ENCODE measurements around the gene TRIM4. TPM values are rescaled to one million over a fixed set of nuclear protein-coding genes. Genes with fewer than 3 reads are reported as not detected.
"Not testable (repeated sequence)": the region's sequence is repeated elsewhere in the genome, so short reads cannot be mapped to it uniquely, and the experiment has no call there.

Gene TRIM4
- total RNA-seq, 2 experiments from 2014 or later: 21.0 to 21.8 TPM

- H3K4me1 Mint-ChIP-seq, H3K4me3 Mint-ChIP-seq, H3K27ac Mint-ChIP-seq, DNase-seq, H3K27me3 Mint-ChIP-seq, H3K9me3 Mint-ChIP-seq: not testable (repeated sequence)
- peaks cover 33% of the 10 kb centered on the region for H3K36me3 Mint-ChIP-seq
Measured at GRCh38 chr7:99890348-99890747, 29.0 kb downstream of the TRIM4 start.

- H3K27me3 Mint-ChIP-seq, H3K9me3 Mint-ChIP-seq, H3K27ac Mint-ChIP-seq, DNase-seq, H3K4me1 Mint-ChIP-seq, H3K4me3 Mint-ChIP-seq: not testable (repeated sequence)
- peaks cover 33% of the 10 kb centered on the region for H3K36me3 Mint-ChIP-seq
Measured at GRCh38 chr7:99888366-99888765, 31.0 kb downstream of the TRIM4 start.

GRCh38 chr7:99881370-99881769 lies 38.0 kb downstream of the TRIM4 start:
- Mint-ChIP-seq H3K4me1 (no peaks in the 10 kb centered on the region), H3K4me3 (no peak overlapping the region), H3K27me3 (no peaks in the 10 kb centered on the region), H3K9me3 (peaks cover 1% of the 10 kb centered on the region), H3K27ac (no peak overlapping the region), H3K36me3 (peaks cover 4% of the 10 kb centered on the region)
- DNase-seq: no peak

- no peak for DNase-seq
- Mint-ChIP-seq H3K9me3 (no peaks in the 10 kb centered on the region), H3K27ac (no peak within 1 kb of the TSS), H3K4me3 (no peak within 1 kb of the TSS), H3K4me1 (no peaks in the 10 kb centered on the region), H3K27me3 (no peaks in the 10 kb centered on the region), H3K36me3 (no peaks in the 10 kb centered on the region)
Measured at GRCh38 chr7:99876933-99877332, 42.4 kb downstream of the TRIM4 start, which contains the start of gene OR2AE1. OR2AE1 (minus strand) TSS chr7:99877033; CDS start chr7:99877033, 0 bp downstream.

GRCh38 chr7:99876491-99876890 lies 42.8 kb downstream of the TRIM4 start:
- H3K4me1 Mint-ChIP-seq: no peaks in the 10 kb centered on the region
- no peak overlapping the region for H3K4me3 Mint-ChIP-seq
- no peak overlapping the region for H3K27ac Mint-ChIP-seq
- no peaks in the 10 kb centered on the region for H3K27me3 Mint-ChIP-seq
- no peaks in the 10 kb centered on the region for H3K9me3 Mint-ChIP-seq
- DNase-seq: no peak
- H3K36me3 Mint-ChIP-seq: no peaks in the 10 kb centered on the region

GRCh38 chr7:99868246-99868645 lies 51.1 kb downstream of the TRIM4 start:
- Mint-ChIP-seq H3K27me3 (peaks cover 11% of the 10 kb centered on the region), H3K36me3 (peaks cover 2% of the 10 kb centered on the region), H3K4me1 (peaks cover 5% of the 10 kb centered on the region), H3K27ac (no peak overlapping the region), H3K9me3 (peaks cover 5% of the 10 kb centered on the region), H3K4me3 (no peak overlapping the region)
- DNase-seq: no peak

- not testable (repeated sequence) for H3K27ac Mint-ChIP-seq, H3K9me3 Mint-ChIP-seq, H3K4me3 Mint-ChIP-seq, H3K36me3 Mint-ChIP-seq, DNase-seq, H3K4me1 Mint-ChIP-seq
- peaks cover 11% of the 10 kb centered on the region for H3K27me3 Mint-ChIP-seq
Measured at GRCh38 chr7:99867477-99867876, 51.9 kb downstream of the TRIM4 start.

- H3K36me3 Mint-ChIP-seq: peaks cover 2% of the 10 kb centered on the region
- peaks cover 5% of the 10 kb centered on the region for H3K9me3 Mint-ChIP-seq
- peaks cover 5% of the 10 kb centered on the region for H3K4me1 Mint-ChIP-seq
- peaks cover 14% of the 10 kb centered on the region for H3K27me3 Mint-ChIP-seq
- no peak overlapping the region for H3K27ac Mint-ChIP-seq
- no peak for DNase-seq
- no peak overlapping the region for H3K4me3 Mint-ChIP-seq
Measured at GRCh38 chr7:99863847-99864440, 55.4 kb downstream of the TRIM4 start.

GRCh38 chr7:99860281-99861127 lies 58.8 kb downstream of the TRIM4 start:
- H3K4me1 Mint-ChIP-seq: no peaks in the 10 kb centered on the region

GRCh38 chr7:99855236-99855635 lies 64.1 kb downstream of the TRIM4 start:
- no peak overlapping the region for H3K27ac Mint-ChIP-seq
- H3K27me3 Mint-ChIP-seq: peaks cover 10% of the 10 kb centered on the region
- no peak for DNase-seq
- H3K4me3 Mint-ChIP-seq: no peak overlapping the region
- no peaks in the 10 kb centered on the region for H3K4me1 Mint-ChIP-seq
- no peaks in the 10 kb centered on the region for H3K36me3 Mint-ChIP-seq
- no peaks in the 10 kb centered on the region for H3K9me3 Mint-ChIP-seq

More at GRCh38 chr7:99860281-99861127, 58.8 kb downstream of the TRIM4 start:
- no peak for DNase-seq
- Mint-ChIP-seq H3K36me3 (peaks cover 2% of the 10 kb centered on the region), H3K4me3 (no peak overlapping the region), H3K27me3 (peaks cover 9% of the 10 kb centered on the region), H3K27ac (no peak overlapping the region), H3K9me3 (peaks cover 5% of the 10 kb centered on the region)

- no peak overlapping the region for H3K27ac Mint-ChIP-seq
- no peaks in the 10 kb centered on the region for H3K27me3 Mint-ChIP-seq
- no peaks in the 10 kb centered on the region for H3K9me3 Mint-ChIP-seq
- DNase-seq: no peak
- H3K4me1 Mint-ChIP-seq: no peaks in the 10 kb centered on the region
- no peak overlapping the region for H3K4me3 Mint-ChIP-seq
- no peaks in the 10 kb centered on the region for H3K36me3 Mint-ChIP-seq
Measured at GRCh38 chr7:99848420-99849216, 70.7 kb downstream of the TRIM4 start.

- Mint-ChIP-seq H3K27me3 (no peaks in the 10 kb centered on the region), H3K4me3 (no peak overlapping the region), H3K36me3 (no peaks in the 10 kb centered on the region), H3K9me3 (no peaks in the 10 kb centered on the region), H3K27ac (no peak overlapping the region), H3K4me1 (peaks cover 9% of the 10 kb centered on the region)
- no peak for DNase-seq
Measured at GRCh38 chr7:99844328-99844727, 75.0 kb downstream of the TRIM4 start.

GRCh38 chr7:99843808-99844207 lies 75.5 kb downstream of the TRIM4 start:
- no peaks in the 10 kb centered on the region for H3K27me3 Mint-ChIP-seq
- H3K36me3 Mint-ChIP-seq: no peaks in the 10 kb centered on the region
- no peaks in the 10 kb centered on the region for H3K9me3 Mint-ChIP-seq
- DNase-seq: no peak
- H3K4me3 Mint-ChIP-seq: no peak overlapping the region
- H3K27ac Mint-ChIP-seq: no peak overlapping the region
- H3K4me1 Mint-ChIP-seq: peaks cover 11% of the 10 kb centered on the region

GRCh38 chr7:99842926-99843325 lies 76.4 kb downstream of the TRIM4 start:
- Mint-ChIP-seq H3K9me3 (no peaks in the 10 kb centered on the region), H3K4me3 (no peak overlapping the region), H3K36me3 (no peaks in the 10 kb centered on the region), H3K27ac (no peak overlapping the region), H3K4me1 (peaks cover 14% of the 10 kb centered on the region), H3K27me3 (no peaks in the 10 kb centered on the region)
- DNase-seq: no peak

Measured in activated naive CD8-positive, alpha-beta T cell treated with anti-CD3 and anti-CD28 coated beads for 36 hours (primary cell).